SK-N-SH treated with all-trans-retinoic acid at 6 μM for 48 hours (cell line): ENCODE measurements around the gene ANLN.

Source experiments
- ATAC-seq: fragments of 200-7000 bp; cut with Tn5 transposase; 3 replicates; pipeline ENCODE4 v1.9.1; 2020; ENCODE audit warnings: mild to moderate bottlenecking, moderate library complexity
- ARNTL ChIP-seq: fragments of 450-650 bp; formaldehyde crosslinking; IDR thresholded peaks from 2 replicates; pipeline ENCODE4 v1.5.0; 2020; ENCODE audit warnings: low read depth, mild to moderate bottlenecking, moderate library complexity, borderline replicate concordance
- BACH2 ChIP-seq: fragments of 250-450 bp; sonication (Bioruptor Pico); IDR thresholded peaks from 2 replicates; pipeline ENCODE4 v1.9.0; 2021; ENCODE audit warnings: mild to moderate bottlenecking, borderline replicate concordance
- ESRRG ChIP-seq: fragments of 250-450 bp; sonication (Bioruptor Pico); IDR thresholded peaks from 2 replicates; pipeline ENCODE4 v1.6.1; 2021; ENCODE audit warnings: mild to moderate bottlenecking
- GLIS3 ChIP-seq: fragments of 250-450 bp; sonication (Bioruptor Pico); IDR thresholded peaks from 2 replicates; pipeline ENCODE4 v1.5.0; 2020; ENCODE audit warnings: mild to moderate bottlenecking, moderate library complexity
- ISL1 ChIP-seq: fragments of 250-450 bp; sonication (Bioruptor Pico); IDR thresholded peaks from 2 replicates; pipeline ENCODE4 v2.1.2; 2022; ENCODE audit warnings: mild to moderate bottlenecking, moderate library complexity
- PPARA ChIP-seq: fragments of 250-450 bp; sonication (Bioruptor Pico); IDR thresholded peaks from 2 replicates; pipeline ENCODE4 v1.5.0; 2020; ENCODE audit warnings: mild to moderate bottlenecking, borderline replicate concordance
- RARB ChIP-seq: fragments of 250-450 bp; sonication (Bioruptor Pico); IDR thresholded peaks from 2 replicates; pipeline ENCODE4 v1.8.0; 2021; ENCODE audit warnings: mild to moderate bottlenecking, moderate library complexity
- SNAI2 ChIP-seq: fragments of 250-450 bp; sonication (Bioruptor Pico); IDR thresholded peaks from 2 replicates; pipeline ENCODE4 v1.5.0; 2020; ENCODE audit warnings: mild to moderate bottlenecking, moderate library complexity
- TCF4 ChIP-seq: fragments of 250-450 bp; sonication (Bioruptor Pico); IDR thresholded peaks from 2 replicates; pipeline ENCODE4 v1.8.0; 2021; ENCODE audit warnings: mild to moderate bottlenecking, moderate library complexity, borderline replicate concordance
- TOX ChIP-seq: fragments of 250-450 bp; sonication (Bioruptor Pico); IDR thresholded peaks from 2 replicates; pipeline ENCODE4 v1.8.0; 2021; ENCODE audit warnings: mild to moderate bottlenecking, moderate library complexity, borderline replicate concordance
- ZC3H10 ChIP-seq: fragments of 250-450 bp; sonication (Bioruptor Pico); IDR thresholded peaks from 2 replicates; pipeline ENCODE4 v1.5.1; 2021; ENCODE audit warnings: mild to moderate bottlenecking, moderate library complexity
- ZFP3 ChIP-seq: fragments of 250-450 bp; sonication (Bioruptor Pico); IDR thresholded peaks from 2 replicates; pipeline ENCODE4 v1.5.0; 2020; ENCODE audit warnings: mild to moderate bottlenecking, moderate library complexity
- ZFP30 ChIP-seq: fragments of 450-650 bp; formaldehyde crosslinking; IDR thresholded peaks from 2 replicates; pipeline ENCODE4 v1.5.0; 2022; ENCODE audit warnings: mild to moderate bottlenecking, moderate library complexity
- ZNF70 ChIP-seq: fragments of 450-650 bp; formaldehyde crosslinking; IDR thresholded peaks from 2 replicates; pipeline ENCODE4 v1.5.0; 2020; ENCODE audit warnings: mild to moderate bottlenecking, moderate library complexity
- TF ChIP-seq, protein P1 (sequence below): fragments of 250-450 bp; sonication (Bioruptor Pico); IDR thresholded peaks from 2 replicates; pipeline ENCODE4 v1.8.0; 2020; ENCODE audit warnings: mild to moderate bottlenecking, moderate library complexity, borderline replicate concordance
- TF ChIP-seq, protein P2 (sequence below): fragments of 250-450 bp; sonication (Bioruptor Pico); IDR thresholded peaks from 2 replicates; pipeline ENCODE4 v1.5.1; 2021; ENCODE audit warnings: mild to moderate bottlenecking, moderate library complexity
- TF ChIP-seq, protein P3 (sequence below): fragments of 250-450 bp; sonication (Bioruptor Pico); IDR thresholded peaks from 2 replicates; pipeline ENCODE4 v1.5.1; 2020; ENCODE audit warnings: low read depth, mild to moderate bottlenecking, moderate library complexity
- TF ChIP-seq, protein P4 (sequence below): fragments of 250-450 bp; sonication (Bioruptor Pico); IDR thresholded peaks from 2 replicates; pipeline ENCODE4 v1.5.0; 2020; ENCODE audit warnings: mild to moderate bottlenecking, moderate library complexity
- TF ChIP-seq, protein P5 (sequence below): fragments of 250-450 bp; sonication (Bioruptor Pico); IDR thresholded peaks from 2 replicates; pipeline ENCODE4 v1.8.0; 2021; ENCODE audit warnings: low read depth, mild to moderate bottlenecking, moderate library complexity, borderline replicate concordance

The ANLN gene

DNA sequence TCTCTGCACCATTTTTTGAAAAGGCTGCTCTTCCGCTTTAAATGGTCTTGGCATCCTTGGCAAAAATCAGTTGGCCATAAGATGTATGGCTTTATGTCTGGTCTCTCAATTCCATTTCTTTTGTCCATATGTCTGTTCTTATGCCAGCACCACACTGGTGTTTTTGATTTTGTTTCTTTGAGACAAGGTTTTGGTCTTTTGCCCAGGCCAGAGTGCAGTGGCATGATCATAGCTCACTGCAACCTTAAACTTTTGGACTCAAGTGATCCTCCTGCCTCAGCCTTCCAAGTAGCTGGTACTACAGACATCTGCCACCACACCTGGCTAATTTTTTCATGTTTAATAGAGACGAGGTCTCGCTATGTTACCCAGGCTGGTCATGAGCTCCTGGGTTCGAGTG, 48.5 kb downstream of the ANLN start:
- TF ChIP-seq TOX (no peak), ZFP30 (CRISPR knock-in tag) (no peak), ZC3H10 (CRISPR knock-in tag) (no peak), ZNF70 (no peak)
- TF ChIP-seq, protein P1, sequence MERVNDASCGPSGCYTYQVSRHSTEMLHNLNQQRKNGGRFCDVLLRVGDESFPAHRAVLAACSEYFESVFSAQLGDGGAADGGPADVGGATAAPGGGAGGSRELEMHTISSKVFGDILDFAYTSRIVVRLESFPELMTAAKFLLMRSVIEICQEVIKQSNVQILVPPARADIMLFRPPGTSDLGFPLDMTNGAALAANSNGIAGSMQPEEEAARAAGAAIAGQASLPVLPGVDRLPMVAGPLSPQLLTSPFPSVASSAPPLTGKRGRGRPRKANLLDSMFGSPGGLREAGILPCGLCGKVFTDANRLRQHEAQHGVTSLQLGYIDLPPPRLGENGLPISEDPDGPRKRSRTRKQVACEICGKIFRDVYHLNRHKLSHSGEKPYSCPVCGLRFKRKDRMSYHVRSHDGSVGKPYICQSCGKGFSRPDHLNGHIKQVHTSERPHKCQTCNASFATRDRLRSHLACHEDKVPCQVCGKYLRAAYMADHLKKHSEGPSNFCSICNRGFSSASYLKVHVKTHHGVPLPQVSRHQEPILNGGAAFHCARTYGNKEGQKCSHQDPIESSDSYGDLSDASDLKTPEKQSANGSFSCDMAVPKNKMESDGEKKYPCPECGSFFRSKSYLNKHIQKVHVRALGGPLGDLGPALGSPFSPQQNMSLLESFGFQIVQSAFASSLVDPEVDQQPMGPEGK (CRISPR knock-in tag) = no peak
- ATAC-seq = no peak

DNA sequence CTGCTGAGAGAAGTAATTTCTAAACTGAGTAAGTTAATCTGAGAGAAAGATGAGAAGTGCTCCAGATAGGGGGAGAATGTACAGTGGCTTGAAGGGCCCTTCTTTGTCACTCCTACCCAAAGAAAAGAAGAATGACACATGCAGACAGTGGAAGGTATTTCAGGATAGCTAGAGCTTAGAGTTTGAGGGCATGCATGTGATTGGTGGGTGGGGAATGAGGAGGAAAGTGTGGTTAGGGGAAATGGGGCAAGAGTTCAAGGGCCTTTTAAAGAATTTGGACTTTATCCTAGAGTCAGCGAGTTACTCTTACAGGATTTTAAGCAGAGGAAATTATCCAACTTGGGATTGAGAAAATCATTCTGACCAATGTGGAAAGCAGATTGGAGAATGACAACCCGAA, 50.0 kb downstream of the ANLN start:
- TF ChIP-seq ZC3H10 (CRISPR knock-in tag) = no peak
- TF ChIP-seq, all 23 proteins: peak for 0

DNA sequence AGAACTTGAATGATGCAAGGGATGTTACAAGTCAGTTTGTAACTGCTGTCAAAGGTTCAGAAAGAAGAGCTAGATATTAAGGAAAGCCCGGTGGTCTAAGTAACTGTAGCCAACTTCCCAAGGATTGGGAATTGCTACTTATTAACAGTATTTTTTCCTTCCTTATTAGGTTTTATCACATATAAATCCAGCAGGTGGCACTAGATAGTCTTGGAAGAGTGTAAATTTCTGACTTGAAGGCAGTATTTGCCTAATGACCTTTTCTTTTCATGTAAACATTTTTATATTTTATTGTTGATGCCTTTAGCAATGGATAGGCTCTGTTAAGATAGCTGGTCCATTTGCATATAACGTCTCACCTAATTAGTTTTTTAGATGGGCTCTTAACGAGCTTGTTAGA, 51.2 kb downstream of the ANLN start:
- no peak for TF ChIP-seq SNAI2 (CRISPR knock-in tag)
- no peak for TF ChIP-seq BACH2 (CRISPR knock-in tag)
- no peak for TF ChIP-seq ISL1 (CRISPR knock-in tag)
- TF ChIP-seq, protein P2, sequence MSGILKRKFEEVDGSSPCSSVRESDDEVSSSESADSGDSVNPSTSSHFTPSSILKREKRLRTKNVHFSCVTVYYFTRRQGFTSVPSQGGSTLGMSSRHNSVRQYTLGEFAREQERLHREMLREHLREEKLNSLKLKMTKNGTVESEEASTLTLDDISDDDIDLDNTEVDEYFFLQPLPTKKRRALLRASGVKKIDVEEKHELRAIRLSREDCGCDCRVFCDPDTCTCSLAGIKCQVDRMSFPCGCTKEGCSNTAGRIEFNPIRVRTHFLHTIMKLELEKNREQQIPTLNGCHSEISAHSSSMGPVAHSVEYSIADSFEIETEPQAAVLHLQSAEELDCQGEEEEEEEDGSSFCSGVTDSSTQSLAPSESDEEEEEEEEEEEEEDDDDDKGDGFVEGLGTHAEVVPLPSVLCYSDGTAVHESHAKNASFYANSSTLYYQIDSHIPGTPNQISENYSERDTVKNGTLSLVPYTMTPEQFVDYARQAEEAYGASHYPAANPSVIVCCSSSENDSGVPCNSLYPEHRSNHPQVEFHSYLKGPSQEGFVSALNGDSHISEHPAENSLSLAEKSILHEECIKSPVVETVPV (CRISPR knock-in tag) = no peak
- no peak for TF ChIP-seq ESRRG (CRISPR knock-in tag)
- TF ChIP-seq TOX = no peak
- TF ChIP-seq, protein P3, sequence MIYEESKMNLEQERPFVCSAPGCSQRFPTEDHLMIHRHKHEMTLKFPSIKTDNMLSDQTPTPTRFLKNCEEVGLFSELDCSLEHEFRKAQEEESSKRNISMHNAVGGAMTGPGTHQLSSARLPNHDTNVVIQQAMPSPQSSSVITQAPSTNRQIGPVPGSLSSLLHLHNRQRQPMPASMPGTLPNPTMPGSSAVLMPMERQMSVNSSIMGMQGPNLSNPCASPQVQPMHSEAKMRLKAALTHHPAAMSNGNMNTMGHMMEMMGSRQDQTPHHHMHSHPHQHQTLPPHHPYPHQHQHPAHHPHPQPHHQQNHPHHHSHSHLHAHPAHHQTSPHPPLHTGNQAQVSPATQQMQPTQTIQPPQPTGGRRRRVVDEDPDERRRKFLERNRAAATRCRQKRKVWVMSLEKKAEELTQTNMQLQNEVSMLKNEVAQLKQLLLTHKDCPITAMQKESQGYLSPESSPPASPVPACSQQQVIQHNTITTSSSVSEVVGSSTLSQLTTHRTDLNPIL (CRISPR knock-in tag) = no peak
- TF ChIP-seq, protein P4, sequence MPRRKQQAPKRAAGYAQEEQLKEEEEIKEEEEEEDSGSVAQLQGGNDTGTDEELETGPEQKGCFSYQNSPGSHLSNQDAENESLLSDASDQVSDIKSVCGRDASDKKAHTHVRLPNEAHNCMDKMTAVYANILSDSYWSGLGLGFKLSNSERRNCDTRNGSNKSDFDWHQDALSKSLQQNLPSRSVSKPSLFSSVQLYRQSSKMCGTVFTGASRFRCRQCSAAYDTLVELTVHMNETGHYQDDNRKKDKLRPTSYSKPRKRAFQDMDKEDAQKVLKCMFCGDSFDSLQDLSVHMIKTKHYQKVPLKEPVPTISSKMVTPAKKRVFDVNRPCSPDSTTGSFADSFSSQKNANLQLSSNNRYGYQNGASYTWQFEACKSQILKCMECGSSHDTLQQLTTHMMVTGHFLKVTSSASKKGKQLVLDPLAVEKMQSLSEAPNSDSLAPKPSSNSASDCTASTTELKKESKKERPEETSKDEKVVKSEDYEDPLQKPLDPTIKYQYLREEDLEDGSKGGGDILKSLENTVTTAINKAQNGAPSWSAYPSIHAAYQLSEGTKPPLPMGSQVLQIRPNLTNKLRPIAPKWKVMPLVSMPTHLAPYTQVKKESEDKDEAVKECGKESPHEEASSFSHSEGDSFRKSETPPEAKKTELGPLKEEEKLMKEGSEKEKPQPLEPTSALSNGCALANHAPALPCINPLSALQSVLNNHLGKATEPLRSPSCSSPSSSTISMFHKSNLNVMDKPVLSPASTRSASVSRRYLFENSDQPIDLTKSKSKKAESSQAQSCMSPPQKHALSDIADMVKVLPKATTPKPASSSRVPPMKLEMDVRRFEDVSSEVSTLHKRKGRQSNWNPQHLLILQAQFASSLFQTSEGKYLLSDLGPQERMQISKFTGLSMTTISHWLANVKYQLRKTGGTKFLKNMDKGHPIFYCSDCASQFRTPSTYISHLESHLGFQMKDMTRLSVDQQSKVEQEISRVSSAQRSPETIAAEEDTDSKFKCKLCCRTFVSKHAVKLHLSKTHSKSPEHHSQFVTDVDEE (CRISPR knock-in tag) = no peak
- no peak for TF ChIP-seq TCF4
- no peak for TF ChIP-seq ARNTL (CRISPR knock-in tag)
- TF ChIP-seq PPARA (CRISPR knock-in tag) = no peak
- peak; percentile 75; the same call in 2 of the 3 replicates for ATAC-seq

More for the DNA sequence above, 50.0 kb downstream of the ANLN start:
- no peak for ATAC-seq

DNA sequence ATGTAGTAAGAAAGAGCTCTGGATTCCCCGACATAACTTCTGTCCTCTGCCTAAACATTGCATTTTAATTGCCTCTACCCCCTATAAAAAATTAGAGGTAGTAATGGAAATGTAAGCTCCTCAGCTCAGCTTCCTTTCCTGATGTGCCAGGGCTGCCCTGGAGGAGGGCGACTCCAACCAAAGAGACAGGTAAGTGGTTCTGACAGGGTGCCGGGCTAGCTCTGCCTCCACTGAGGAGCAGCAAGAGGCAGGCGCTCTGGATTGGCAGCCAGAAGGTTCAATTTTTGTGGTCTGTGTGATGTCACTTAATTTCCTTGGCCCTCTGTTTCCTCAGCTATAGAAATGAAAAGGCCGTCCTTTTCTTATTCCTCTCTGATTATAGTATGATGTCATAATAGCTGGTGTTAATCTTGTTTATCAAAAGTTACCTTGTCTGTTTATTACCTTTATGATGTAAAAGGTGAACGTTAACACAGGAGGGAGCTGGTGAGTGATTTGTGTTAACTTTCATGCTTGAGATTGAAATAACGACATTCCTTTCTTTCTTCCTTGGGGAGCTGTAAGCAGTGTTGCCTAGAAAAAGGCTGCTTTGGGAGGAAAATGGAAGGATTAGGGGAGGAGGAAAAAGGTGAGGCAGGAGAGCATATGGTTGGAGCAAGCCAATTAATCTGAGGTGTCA, 51.8 kb downstream of the ANLN start:
- ATAC-seq = peak; percentile 32
- no peak for TF ChIP-seq GLIS3
- TF ChIP-seq, protein P1 (CRISPR knock-in tag) = no peak
- no peak for TF ChIP-seq ESRRG (CRISPR knock-in tag)
- no peak for TF ChIP-seq ZFP30 (CRISPR knock-in tag)
- TF ChIP-seq, protein P3 (CRISPR knock-in tag) = no peak
- TF ChIP-seq ZFP3 (CRISPR knock-in tag) = no peak
- no peak for TF ChIP-seq ISL1 (CRISPR knock-in tag)
- no peak for TF ChIP-seq ZC3H10 (CRISPR knock-in tag)
- TF ChIP-seq TOX = no peak
- no peak for TF ChIP-seq TCF4
- TF ChIP-seq, protein P5, sequence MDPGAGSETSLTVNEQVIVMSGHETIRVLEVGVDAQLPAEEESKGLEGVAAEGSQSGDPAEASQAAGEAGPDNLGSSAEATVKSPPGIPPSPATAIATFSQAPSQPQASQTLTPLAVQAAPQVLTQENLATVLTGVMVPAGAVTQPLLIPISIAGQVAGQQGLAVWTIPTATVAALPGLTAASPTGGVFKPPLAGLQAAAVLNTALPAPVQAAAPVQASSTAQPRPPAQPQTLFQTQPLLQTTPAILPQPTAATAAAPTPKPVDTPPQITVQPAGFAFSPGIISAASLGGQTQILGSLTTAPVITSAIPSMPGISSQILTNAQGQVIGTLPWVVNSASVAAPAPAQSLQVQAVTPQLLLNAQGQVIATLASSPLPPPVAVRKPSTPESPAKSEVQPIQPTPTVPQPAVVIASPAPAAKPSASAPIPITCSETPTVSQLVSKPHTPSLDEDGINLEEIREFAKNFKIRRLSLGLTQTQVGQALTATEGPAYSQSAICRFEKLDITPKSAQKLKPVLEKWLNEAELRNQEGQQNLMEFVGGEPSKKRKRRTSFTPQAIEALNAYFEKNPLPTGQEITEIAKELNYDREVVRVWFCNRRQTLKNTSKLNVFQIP (CRISPR knock-in tag) = no peak
- no peak for TF ChIP-seq ZNF70
- TF ChIP-seq RARB (CRISPR knock-in tag) = no peak
